HUES64 (cell line): ENCODE data around the gene PRKCI.
"Not testable (repeated sequence)": the region's sequence is repeated elsewhere in the genome, so short reads cannot be mapped to it uniquely, and the experiment has no call there.

ENCODE experiments used
- H3K27ac ChIP-seq: 2 replicates; pipeline ENCODE4 v1.7.0; 2013; ENCODE audit warnings: low read depth, low read length, inconsistent platforms
- H3K27me3 ChIP-seq: 2 replicates; pipeline ENCODE4 v1.6.1; 2013; ENCODE audit warnings: mild to moderate bottlenecking, low read length; ENCODE audit not compliant: insufficient read depth
- H3K36me3 ChIP-seq: 2 replicates; pipeline ENCODE4 v1.6.1; 2013; ENCODE audit warnings: mild to moderate bottlenecking, low read length; ENCODE audit not compliant: insufficient read depth
- H3K4me1 ChIP-seq: 2 replicates; pipeline ENCODE4 v1.6.1; 2013; ENCODE audit warnings: mild to moderate bottlenecking, low read length, moderate library complexity; ENCODE audit not compliant: insufficient read depth
- H3K4me3 ChIP-seq: 2 replicates; pipeline ENCODE4 v1.5.1; 2013; ENCODE audit warnings: mild to moderate bottlenecking, low read length, moderate library complexity
- H3K9ac ChIP-seq: 2 replicates; pipeline ENCODE4 v1.6.1; 2013; ENCODE audit warnings: mild to moderate bottlenecking, low read depth, low read length
- H3K9me3 ChIP-seq: 2 replicates; pipeline ENCODE4 v1.6.1; 2013; ENCODE audit warnings: low read depth, low read length; ENCODE audit not compliant: insufficient read depth
- WGBS: fragments of 150-250, 120-280 bp; methylation state at CpG from one replicate; pipeline ENCODE4 v1.1.7; 2013; ENCODE audit warnings: missing lambda C conversion rate; 5-methylcytosine and 5-hydroxymethylcytosine counted together

PRKCI gene

DNA sequence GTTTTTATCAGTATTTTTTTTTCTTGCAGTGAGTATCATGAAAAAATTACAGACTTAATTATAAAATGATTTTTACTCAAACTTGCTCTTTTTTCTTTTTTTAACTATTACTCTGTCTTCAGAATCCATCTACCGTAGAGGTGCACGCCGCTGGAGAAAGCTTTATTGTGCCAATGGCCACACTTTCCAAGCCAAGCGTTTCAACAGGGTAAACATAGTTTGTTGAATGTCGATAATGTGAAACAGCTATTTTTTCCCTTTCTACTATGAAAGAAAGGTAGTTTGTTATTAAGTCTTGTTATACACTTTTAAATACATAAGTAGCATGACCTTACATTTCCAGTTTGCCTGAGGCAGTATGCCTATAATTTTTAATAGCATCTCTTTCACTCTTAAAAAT lies 45.6 kb downstream of the PRKCI start:
- no peaks in the 10 kb centered on the region for H3K4me1 ChIP-seq
- no peak overlapping the region for H3K4me3 ChIP-seq
- peaks cover 83% of the 10 kb centered on the region for H3K36me3 ChIP-seq
- no peak overlapping the region for H3K9ac ChIP-seq
- no peaks in the 10 kb centered on the region for H3K9me3 ChIP-seq
- 100% methylated on average over 4 of the region's 5 CpGs for WGBS
- H3K27me3 ChIP-seq, result no peaks in the 10 kb centered on the region
- no peak overlapping the region for H3K27ac ChIP-seq

DNA sequence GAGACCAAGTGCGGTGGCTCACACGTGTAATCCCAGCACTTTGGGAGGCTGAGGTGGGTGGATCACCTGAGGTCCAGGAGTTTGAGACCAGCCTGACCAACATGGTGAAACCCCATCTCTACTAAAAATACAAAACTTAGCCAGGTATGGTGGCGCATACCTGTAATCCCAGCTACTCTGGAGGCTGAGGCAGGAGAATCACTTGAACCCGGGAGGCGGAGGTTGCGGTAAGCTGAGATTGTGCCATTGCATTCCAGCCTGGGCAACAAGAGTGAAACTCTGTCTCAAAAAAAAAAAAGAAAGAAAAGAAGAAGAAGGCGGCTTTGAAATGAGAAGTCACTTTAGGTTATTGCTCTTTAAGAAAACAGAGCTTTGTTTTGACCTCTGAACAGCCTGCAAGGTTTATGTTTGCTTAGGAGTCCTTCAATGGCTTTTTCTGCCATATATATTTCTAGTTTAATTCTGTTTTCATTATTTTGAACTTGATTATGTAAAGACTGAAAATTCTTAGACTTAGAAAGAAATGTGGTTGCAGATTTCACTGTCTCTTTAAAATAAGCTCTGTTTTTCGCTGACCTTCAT lies 47.5 kb downstream of the PRKCI start:
- not testable (repeated sequence) for H3K4me1 ChIP-seq, H3K27me3 ChIP-seq, H3K4me3 ChIP-seq, H3K9me3 ChIP-seq, H3K9ac ChIP-seq, H3K27ac ChIP-seq
- 95% methylated on average over 8 of the region's 8 CpGs for WGBS
- peaks cover 83% of the 10 kb centered on the region for H3K36me3 ChIP-seq

DNA sequence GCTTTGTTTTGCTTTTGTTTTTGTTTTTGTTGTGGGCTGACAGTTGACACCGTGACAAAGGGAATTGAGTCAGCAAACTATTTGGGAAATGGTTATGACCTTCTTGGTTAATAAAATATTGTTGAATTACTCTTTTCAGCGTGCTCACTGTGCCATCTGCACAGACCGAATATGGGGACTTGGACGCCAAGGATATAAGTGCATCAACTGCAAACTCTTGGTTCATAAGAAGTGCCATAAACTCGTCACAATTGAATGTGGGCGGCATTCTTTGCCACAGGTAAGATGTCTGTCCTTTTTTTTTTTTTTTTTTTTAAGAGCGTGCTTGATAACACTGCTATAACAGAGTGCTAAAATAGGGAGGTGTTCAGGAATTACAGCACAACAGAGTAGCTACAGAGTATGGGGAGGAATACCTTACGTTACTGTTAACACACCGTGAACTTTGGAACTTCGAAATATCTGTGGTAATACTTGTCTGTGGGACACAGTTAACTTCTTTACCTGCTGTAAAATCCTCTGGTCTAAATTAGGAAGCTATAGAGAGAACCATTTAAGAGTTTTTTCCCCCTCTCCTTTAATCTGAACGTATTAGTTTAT lies 48.2 kb downstream of the PRKCI start:
- 95% methylated on average over 10 of the region's 11 CpGs for WGBS
- Histone ChIP-seq H3K4me3 (no peak overlapping the region), H3K9ac (no peak overlapping the region), H3K36me3 (peaks cover 85% of the 10 kb centered on the region), H3K27ac (no peak overlapping the region), H3K9me3 (no peaks in the 10 kb centered on the region), H3K4me1 (no peaks in the 10 kb centered on the region), H3K27me3 (no peaks in the 10 kb centered on the region)

DNA sequence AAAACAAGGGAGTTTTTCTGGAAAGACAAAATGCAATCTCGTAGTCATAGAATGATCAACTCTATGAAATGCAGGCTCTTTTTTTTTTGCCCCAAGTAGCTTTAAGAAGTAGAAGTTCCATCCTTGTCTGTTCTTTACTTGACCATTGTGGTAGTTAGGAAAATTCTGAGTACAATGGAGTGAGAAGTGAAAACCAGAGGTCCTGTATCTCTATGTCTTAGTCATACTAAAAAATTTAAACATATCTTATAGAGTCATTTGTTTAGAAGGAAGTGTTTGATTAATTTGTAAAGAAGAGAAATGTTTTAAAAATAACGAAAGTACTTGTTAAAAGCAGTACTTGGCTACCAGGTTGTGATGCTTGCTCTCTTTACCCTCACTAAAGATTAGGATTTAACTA lies 52.4 kb downstream of the PRKCI start:
- Histone ChIP-seq H3K4me3 (no peak overlapping the region), H3K27ac (no peak overlapping the region), H3K27me3 (no peaks in the 10 kb centered on the region), H3K9me3 (no peaks in the 10 kb centered on the region), H3K9ac (no peak overlapping the region), H3K36me3 (peaks cover 98% of the 10 kb centered on the region), H3K4me1 (no peaks in the 10 kb centered on the region)
- 90% methylated on average over 1 of the region's 2 CpGs for WGBS

DNA sequence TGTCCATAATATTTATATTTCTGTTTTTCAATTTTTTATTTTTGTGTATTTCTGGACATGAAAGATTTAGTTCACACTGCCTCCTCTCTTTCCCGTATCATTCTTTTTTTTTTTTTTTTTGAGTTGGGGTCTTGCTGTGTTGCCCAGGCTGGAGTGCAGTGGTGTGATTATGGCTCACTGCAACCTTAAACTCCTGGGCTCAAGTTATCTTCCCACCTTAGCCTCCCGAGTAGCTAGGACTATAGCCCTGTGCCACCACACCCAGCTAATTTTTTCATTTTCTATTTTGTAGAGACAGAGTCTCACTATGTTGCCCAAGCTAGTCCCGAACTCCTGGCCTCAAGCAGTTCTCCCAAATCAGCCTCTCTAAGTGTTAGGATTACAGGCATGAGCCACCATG lies 53.6 kb downstream of the PRKCI start:
- Histone ChIP-seq H3K9me3 (no peaks in the 10 kb centered on the region), H3K9ac (no peak overlapping the region), H3K36me3 (peaks cover 98% of the 10 kb centered on the region), H3K27me3 (no peaks in the 10 kb centered on the region), H3K4me3 (no peak overlapping the region), H3K27ac (no peak overlapping the region), H3K4me1 (no peaks in the 10 kb centered on the region)
- WGBS, result 98% methylated on average over 3 of the region's 3 CpGs

DNA sequence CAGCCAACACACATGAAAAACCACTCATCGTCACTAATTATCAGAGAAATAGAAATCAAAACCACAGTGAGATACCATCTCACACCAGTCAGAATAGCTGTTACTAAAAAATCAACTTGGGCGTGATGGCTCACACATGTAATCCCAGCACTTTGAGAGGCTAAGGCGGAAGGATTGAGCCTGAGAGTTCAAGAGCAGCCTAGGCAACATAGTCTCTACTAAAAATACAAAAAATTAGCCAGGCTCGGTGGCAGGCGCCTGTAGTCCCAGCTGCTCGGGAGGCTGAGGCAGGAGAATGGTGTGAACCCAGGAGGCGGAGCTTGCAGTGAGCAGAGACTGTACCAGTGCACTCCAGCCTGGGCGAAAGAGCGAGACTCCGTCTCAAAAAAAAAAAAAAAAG lies 55.1 kb downstream of the PRKCI start:
- WGBS, result 95% methylated on average over 10 of the region's 10 CpGs
- H3K27me3 ChIP-seq, H3K27ac ChIP-seq, H3K4me1 ChIP-seq, H3K9me3 ChIP-seq, H3K9ac ChIP-seq, H3K4me3 ChIP-seq: not testable (repeated sequence)
- peaks cover 98% of the 10 kb centered on the region for H3K36me3 ChIP-seq

DNA sequence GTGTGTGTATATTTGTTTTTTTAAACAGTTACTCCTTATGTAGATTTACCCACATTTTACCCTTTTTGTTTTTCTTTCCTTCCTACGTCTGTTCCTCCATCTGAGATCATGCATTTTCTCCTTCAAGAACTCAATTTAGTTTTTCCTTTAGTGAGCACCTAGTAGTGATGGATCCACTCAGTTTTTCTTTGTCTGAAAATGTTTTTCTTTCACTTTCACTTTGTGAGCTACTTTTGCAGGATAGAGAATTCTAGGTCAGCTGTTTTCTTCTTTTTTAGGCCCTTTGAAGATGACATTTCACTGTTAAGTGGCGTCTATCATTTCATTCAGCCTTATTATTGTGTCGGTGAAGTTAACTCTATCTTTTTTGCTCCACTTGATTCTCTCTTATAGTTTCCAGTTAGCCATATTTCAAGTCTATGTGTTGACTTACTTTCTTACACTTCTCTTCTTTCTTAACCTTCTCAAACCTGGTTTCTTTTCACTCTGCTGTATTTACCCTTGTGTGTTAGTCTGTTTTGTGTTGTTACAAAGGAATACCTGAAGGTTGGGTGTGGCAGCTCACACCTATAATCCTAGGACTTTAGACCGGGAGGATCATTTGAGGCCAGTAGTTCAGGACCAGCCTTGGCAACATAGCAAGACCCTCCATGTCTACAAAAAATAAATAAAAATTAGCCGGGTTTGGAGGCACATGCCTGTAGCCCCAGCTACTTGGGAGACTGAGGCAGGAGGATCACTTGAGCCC lies 55.8 kb downstream of the PRKCI start:
- Histone ChIP-seq H3K9ac (no peak overlapping the region), H3K9me3 (no peaks in the 10 kb centered on the region), H3K4me1 (no peaks in the 10 kb centered on the region), H3K27ac (no peak overlapping the region), H3K27me3 (no peaks in the 10 kb centered on the region), H3K36me3 (peaks cover 96% of the 10 kb centered on the region), H3K4me3 (no peak overlapping the region)
- 97% methylated on average over 5 of the region's 5 CpGs for WGBS

DNA sequence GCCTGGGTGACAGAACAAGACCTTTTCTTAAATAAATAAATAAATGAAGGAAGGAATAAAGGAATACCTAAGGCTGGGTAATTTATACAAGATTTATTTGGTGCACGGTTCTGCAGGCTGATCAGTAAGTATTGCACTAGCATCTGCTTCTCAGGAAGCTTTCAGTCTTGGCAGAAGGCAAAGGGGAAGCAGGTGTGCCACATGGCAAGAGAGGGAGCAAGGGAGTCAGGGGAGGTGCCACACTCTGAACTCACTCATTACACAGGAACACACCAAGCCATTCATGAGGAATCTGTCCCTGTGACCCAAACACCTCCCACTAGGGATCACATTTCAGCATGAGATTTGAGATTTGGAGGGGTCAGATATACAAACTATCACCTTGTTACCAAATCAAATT lies 56.4 kb downstream of the PRKCI start:
- no peaks in the 10 kb centered on the region for H3K4me1 ChIP-seq
- no peak overlapping the region for H3K9ac ChIP-seq
- peaks cover 96% of the 10 kb centered on the region for H3K36me3 ChIP-seq
- H3K9me3 ChIP-seq, result no peaks in the 10 kb centered on the region
- no peaks in the 10 kb centered on the region for H3K27me3 ChIP-seq
- H3K27ac ChIP-seq, result no peak overlapping the region
- H3K4me3 ChIP-seq, result no peak overlapping the region
- 100% methylated on average over 1 of the region's 1 CpG for WGBS

DNA sequence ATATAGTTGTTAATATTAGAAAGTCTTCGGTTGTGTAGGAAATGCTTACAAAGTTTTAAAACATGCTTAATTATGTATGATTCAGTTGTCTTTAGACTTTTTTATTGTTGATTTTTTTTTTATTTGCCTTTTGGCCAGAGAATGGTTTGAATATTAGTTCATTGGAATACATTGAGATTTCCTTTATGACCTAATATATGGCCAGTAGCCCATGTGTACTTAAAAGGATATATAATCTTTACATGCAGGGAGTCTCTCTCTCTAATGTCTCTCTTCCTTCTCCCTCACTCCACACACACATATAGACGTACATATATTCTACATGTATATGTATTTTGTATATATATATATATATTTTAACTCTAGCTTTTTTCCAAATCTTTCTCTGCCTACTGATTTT lies 68.0 kb downstream of the PRKCI start:
- no peaks in the 10 kb centered on the region for H3K9me3 ChIP-seq
- 100% methylated on average over 1 of the region's 2 CpGs for WGBS
- H3K4me1 ChIP-seq, result no peaks in the 10 kb centered on the region
- no peak overlapping the region for H3K9ac ChIP-seq
- H3K27me3 ChIP-seq, result no peaks in the 10 kb centered on the region
- peaks cover 79% of the 10 kb centered on the region for H3K36me3 ChIP-seq
- H3K4me3 ChIP-seq, result no peak overlapping the region
- no peak overlapping the region for H3K27ac ChIP-seq

DNA sequence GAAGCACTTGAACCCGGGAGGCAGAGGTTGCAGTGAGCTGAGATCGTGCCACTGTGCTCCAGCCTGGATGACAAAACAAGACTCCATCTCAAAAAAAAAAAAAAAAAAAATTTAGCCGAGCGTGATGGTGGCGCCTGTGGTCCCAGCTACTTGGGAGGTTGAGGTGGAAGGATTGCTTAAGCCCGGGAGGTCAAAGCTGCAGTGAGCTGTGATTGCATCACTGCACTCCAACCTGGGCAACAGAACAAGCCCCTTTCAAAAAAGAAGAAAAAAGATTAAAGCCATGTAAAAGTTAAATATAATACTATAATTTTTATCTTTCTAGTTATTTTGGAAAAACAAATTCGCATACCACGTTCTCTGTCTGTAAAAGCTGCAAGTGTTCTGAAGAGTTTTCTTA lies 73.4 kb downstream of the PRKCI start:
- peaks cover 85% of the 10 kb centered on the region for H3K36me3 ChIP-seq
- no peak overlapping the region for H3K27ac ChIP-seq
- 98% methylated on average over 8 of the region's 8 CpGs for WGBS

DNA sequence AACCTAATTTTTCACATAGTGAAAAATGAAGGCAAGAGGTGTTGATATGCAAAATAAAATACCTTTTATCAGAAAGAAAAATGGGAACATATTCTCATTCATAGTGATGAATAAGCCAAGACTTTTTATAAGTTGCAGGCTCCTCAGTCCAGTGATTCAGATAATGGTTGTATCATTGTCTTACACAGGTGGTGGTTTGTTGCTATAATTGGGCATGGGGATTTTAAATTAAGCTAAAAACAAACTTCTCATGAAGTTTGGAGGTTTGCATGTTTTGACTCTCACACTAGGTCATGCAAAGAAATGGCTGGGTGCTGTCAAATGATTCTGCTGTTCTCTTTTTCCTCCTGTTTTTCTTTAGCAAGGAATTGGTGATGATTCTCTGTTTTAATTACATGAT lies 74.5 kb downstream of the PRKCI start:
- Histone ChIP-seq H3K9me3 (no peaks in the 10 kb centered on the region), H3K4me3 (no peak overlapping the region), H3K4me1 (no peaks in the 10 kb centered on the region), H3K27me3 (no peaks in the 10 kb centered on the region), H3K9ac (no peak overlapping the region), H3K36me3 (peaks cover 88% of the 10 kb centered on the region), H3K27ac (no peak overlapping the region)

More for the DNA sequence above, 73.4 kb downstream of the PRKCI start:
- no peak overlapping the region for H3K9ac ChIP-seq
- H3K27me3 ChIP-seq, result no peaks in the 10 kb centered on the region
- H3K4me3 ChIP-seq, result no peak overlapping the region
- H3K4me1 ChIP-seq, result no peaks in the 10 kb centered on the region
- no peaks in the 10 kb centered on the region for H3K9me3 ChIP-seq
